IPS-NIHi7 (cell line): Measurements from ENCODE around the gene ELFN2.

ENCODE experiments used
- DNase-seq: peaks from one replicate; pipeline ENCODE4 v3.0.0; 2012; ENCODE audit warnings: mixed read lengths; ENCODE audit errors: extremely low spot score

The ELFN2 gene

GRCh38 chr22:37358386-37358785 lies 68.9 kb downstream of the ELFN2 start:
- no peak for DNase-seq

DNA sequence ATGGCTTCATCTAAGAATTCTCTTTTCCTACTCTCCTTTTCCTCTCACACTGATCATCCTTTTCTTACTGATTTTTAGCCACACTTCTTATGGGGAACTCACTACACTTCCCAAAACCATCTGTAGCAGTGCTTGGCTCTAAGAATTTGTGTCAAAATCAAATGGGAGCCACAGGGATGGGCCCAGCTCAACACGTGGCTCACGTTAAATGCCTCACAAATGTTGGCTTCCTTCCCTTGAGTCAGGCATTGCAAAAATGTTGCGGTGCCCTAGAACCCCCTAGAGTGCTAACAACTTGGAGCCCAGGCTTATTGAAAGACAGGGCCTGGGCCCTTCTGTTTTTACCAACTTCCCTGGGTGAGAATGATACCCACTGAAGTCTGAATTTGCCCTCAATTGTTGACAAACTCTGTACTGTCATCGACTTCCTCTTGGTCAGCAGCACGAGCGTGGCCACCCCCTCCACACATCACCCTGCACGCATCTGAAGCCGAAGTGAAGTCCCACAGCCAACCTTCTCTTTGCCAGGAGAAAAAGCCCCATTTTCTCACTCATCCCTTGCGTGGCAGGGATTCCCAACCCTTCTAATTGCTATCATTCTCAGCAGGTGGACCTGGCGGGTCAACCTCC lies 69.7 kb downstream of the ELFN2 start:
- DNase-seq = no peak

DNA sequence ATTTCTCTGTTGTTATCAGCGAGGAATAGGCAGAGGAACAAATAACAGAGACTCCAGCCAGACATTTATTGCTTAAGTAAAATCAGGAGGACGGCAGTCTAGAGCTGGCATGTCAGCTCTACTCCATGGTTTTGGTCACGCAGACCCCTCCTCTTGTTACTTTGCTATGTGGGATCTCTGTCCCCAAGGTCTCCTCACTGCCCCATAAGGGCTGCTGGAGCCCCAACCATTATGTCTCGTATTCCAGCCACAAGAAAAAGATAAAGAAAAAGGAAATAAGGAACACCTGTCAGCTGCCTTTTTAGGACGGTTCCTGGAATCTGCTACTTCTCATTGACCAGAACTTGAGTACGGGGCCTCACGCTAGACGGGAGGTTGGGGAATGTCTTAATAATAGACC lies 70.4 kb downstream of the ELFN2 start:
- DNase-seq = no peak

DNA sequence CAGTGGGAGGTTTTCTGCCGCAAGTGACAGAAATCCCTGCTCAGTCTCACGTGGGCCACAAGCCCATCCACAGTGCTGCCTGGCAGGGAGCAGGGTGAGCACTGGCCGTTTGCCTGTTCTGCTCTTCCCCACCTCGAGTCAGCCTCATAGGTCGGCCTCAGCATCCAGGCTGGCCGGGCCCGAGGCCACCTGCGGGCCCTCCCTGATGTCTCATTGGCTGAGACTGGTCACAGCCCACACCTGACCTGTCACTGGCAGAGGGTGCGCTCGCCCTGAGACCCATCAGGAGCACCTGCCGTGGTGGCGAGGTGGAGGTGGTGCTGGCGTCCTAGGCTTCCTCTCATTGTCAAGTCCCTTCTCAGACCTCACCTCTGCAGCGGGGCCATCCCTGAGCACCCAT lies 72.1 kb downstream of the ELFN2 start:
- no peak for DNase-seq

DNA sequence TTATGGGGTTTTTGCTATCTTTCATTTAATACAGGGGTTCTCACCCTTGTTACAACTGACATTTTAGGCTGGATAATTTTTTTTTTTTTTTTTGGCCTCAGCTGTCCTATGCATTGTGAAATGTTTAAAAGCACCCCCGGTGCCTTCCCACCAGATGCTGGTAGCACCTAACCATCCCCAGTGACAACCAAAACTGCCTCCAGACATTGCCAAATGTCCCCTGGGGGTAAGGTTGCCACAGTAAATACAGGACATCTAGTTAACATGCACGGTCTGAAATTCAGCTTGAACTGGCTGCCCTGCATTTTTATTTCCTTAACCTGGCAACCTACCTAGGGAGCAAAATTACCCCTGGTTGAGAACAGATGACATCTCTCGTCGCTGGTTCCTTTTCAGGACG lies 72.6 kb downstream of the ELFN2 start:
- no peak for DNase-seq

GRCh38 chr22:37354261-37354660 lies 73.0 kb downstream of the ELFN2 start:
- no peak for DNase-seq

DNA sequence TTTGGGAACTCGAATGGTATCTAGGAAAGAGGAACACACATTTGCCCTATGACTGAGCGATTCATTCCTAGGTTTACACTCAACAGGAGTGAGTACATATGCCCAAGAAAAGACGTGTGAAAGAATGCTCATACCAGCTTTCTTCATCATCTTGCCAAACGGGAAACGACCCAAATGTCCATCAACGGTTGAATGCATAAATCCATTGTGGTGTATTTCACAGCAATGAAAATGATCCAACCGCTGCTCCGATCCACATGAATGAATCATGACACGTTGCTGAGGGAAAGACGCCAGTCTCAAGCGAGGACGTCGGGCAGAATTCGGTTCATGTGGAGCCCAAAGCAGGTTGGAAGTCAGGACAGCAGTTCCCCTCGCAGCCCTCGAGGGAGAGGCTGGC lies 73.4 kb downstream of the ELFN2 start:
- DNase-seq = no peak

DNA sequence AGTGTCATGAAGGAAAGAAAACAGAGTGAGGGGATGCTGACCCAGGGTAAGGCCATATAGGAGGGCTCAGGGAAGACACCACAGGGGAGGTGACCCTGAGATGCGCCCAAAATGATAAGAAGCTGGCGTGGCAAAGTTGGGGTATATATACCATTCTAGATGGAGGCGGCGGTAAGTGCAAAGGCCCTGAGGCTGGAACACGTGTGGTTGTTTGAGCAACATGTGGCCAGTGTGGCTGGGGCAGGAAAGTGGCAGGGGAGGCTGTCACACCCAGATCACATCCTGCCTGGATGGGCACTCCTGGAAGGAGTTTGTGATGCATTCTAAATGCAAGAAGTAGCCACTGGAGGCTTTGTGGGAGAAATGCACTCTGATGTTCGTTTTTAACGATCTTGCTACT lies 74.8 kb downstream of the ELFN2 start:
- no peak for DNase-seq

DNA sequence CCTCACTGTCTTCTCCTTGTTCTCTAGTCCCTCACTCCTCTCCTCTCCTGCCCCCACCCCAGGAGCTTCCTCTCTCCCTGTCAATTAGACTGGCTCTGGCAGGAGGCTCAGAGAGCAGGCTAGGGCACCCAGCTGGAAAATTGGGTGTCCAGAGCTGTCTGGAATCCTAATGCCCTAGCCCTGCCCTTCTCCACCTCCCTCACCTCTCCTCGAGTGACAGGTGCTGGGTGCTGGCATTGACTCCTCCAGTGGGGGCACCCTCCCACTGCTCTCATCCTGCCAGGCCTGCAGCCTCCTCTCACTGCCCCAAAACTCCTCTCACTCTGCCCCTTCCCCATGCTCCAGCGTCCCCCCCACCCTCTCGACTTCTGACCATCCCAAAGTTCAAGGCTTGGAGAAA lies 76.0 kb downstream of the ELFN2 start:
- no peak for DNase-seq

GRCh38 chr22:37349043-37349814 lies 78.0 kb downstream of the ELFN2 start:
- no peak for DNase-seq

- no peak for DNase-seq
Measured at GRCh38 chr22:37346505-37346895, 80.8 kb downstream of the ELFN2 start.

DNA sequence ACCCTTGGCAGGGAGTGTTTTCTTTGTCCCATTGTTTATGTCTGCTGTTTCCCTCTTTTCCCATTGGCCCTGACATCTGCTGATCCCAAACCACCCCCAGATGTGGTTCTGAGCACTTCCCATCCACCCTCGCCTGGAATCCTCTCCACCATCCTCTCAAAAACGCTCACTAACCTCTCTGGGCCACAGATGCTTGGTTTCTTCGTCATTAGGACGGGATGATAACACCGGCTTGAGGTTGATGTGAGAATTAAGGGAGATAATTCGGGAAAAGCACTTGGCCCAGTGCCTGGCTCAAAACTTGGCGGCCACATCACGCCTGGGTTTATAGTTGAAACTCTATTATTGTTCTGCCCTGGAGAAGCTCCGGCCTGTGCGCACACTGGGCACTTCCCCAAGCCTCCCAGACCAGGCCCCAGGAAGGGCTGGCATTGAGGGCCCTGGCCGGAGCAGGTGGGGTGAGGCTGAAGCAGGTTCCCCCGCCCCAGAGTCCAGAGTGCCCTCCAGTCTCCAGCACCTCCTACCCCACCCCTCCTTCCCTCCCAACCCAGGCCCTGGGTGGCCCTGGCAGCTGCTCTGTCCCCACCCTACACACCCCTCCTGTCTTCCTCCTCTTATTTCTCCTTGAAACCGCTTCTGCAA lies 81.3 kb downstream of the ELFN2 start:
- DNase-seq = no peak

GRCh38 chr22:37344735-37345449 lies 82.4 kb downstream of the ELFN2 start:
- no peak for DNase-seq

DNA sequence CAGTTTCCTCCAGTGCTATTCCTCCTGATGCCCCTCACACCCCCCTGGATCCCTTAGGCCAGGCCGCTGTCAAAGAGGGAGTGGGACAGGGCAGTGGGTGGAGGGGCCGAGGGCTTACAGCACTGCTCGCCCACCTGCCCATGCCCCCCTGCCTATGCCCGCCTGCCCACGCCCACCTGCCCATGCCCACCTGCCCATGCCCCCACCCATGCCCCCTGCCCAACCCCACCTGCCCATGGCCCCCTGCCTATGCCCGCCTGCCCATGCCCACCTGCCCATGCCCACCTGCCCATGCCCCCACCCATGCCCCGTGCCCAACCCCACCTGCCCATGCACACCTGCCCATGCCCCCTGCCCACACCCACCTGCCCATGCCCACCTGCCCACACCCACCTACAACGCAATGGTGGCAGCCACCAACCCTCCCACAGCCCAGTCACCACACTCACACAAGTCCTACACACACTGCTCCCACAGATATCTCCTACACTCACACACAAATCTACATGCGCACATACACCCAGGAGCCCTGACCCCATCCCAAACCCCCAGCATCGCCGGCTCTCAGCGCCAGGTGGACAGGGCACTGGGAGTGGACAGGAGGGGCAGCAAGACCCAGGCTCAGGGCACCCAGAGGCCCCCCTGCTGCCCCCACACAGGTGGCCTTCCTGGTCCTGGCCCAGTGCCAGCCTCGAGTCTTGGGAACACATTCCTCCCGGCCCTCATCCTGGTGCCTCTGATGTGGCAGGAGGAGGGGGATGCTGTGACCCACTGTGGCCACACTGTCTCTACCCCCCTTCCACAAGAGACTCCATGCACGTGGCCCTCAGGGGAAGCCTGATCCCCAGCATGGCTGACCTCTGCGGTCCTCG lies 83.2 kb downstream of the ELFN2 start:
- no peak for DNase-seq

- no peak for DNase-seq
Measured at GRCh38 chr22:37343348-37343747, 83.9 kb downstream of the ELFN2 start.

DNA sequence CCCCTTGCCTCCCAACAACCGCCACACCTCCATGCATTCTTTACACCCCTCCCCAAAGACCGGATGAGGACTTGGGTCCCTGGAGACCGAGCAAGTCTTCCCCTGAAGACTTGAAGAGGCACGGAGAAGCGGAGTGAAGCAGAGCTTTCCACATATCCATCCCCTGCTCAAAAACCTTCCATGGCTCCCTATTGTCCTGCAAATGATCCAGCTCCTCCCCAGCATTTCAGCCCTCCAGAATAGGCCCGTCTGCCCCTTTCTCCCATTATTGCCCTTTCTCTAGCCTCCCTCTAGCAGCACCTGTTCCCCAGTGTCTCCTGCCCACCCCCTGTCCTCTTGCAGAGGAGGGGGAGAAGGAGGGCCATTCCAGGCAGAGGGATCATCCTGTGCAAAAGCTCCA lies 85.2 kb downstream of the ELFN2 start:
- no peak for DNase-seq

- peak; percentile 60 for DNase-seq
Measured at GRCh38 chr22:37340331-37341262, 86.7 kb downstream of the ELFN2 start.

- DNase-seq = no peak
Measured at GRCh38 chr22:37338539-37339246, 88.6 kb downstream of the ELFN2 start.

GRCh38 chr22:37337204-37337943 lies 89.9 kb downstream of the ELFN2 start:
- no peak for DNase-seq
